HG03432 (cell line): ENCODE results near the gene ARL8A.
"Not testable (repeated sequence)": the region's sequence is repeated elsewhere in the genome, so short reads cannot be mapped to it uniquely, and the experiment has no call there.

Source experiments
- ATAC-seq: cut with Tn5 transposase; IDR thresholded peaks from one replicate; pipeline ENCODE4 v1.9.1; 2021; ENCODE audit warnings: mild to moderate bottlenecking, moderate library complexity; ENCODE audit not compliant: unreplicated experiment

The ARL8A gene

GRCh38 chr1:202144402-202145067 is at the start of gene ARL8A:
Gene ARL8A, minus strand, starts transcription at chr1:202144737. Its CDS starts 165 bp downstream, at chr1:202144572.
- ATAC-seq, result peak; percentile 74

- ATAC-seq, result no peak
These were observed 49.8 kb upstream of the ARL8A start for GRCh38 chr1:202194328-202194648.

GRCh38 chr1:202193614-202194327 is 49.2 kb upstream of the ARL8A start, which contains the start of gene LGR6:
Gene LGR6, plus strand, starts transcription at chr1:202193799. Its CDS starts 191 bp downstream, at chr1:202193990.
- ATAC-seq, result no peak

GRCh38 chr1:202192770-202193613 is 48.5 kb upstream of the ARL8A start:
- ATAC-seq, result peak; percentile 50

- not testable (repeated sequence) for ATAC-seq
These were observed 46.9 kb upstream of the ARL8A start for GRCh38 chr1:202191391-202191790.

GRCh38 chr1:202189918-202190715 is 45.6 kb upstream of the ARL8A start:
- no peak for ATAC-seq

- no peak for ATAC-seq
These were observed 44.7 kb upstream of the ARL8A start for GRCh38 chr1:202189001-202189790.

GRCh38 chr1:202187697-202188407 is 43.3 kb upstream of the ARL8A start:
- ATAC-seq, result no peak

GRCh38 chr1:202187041-202187671 is 42.6 kb upstream of the ARL8A start:
- no peak for ATAC-seq

- no peak for ATAC-seq
These were observed 41.8 kb upstream of the ARL8A start for GRCh38 chr1:202186327-202186726.

GRCh38 chr1:202184750-202185460 is 40.4 kb upstream of the ARL8A start:
- ATAC-seq, result peak; percentile 59

- ATAC-seq, result no peak
These were observed 37.7 kb upstream of the ARL8A start for GRCh38 chr1:202182040-202182877.

- no peak for ATAC-seq
These were observed 37.0 kb upstream of the ARL8A start for GRCh38 chr1:202181586-202181985.

- not testable (repeated sequence) for ATAC-seq
These were observed 36.2 kb upstream of the ARL8A start for GRCh38 chr1:202180751-202181139.

- ATAC-seq, result no peak
These were observed 35.6 kb upstream of the ARL8A start for GRCh38 chr1:202179828-202180750.
